Ammon's horn (tissue), 1 donor: Measurements from ENCODE around the gene SUSD1.
"Not testable (repeated sequence)": the region's sequence is repeated elsewhere in the genome, so short reads cannot be mapped to it uniquely, and the experiment has no call there.

Experiments
- DNase-seq: peaks from one replicate; pipeline ENCODE4 v3.0.0-alpha.2; 2016; ENCODE audit warnings: low spot score

Gene SUSD1

GRCh38 chr9:112094948-112095681 is 80.0 kb downstream of the SUSD1 start:
- no peak for DNase-seq

- no peak for DNase-seq
These were observed 80.9 kb downstream of the SUSD1 start for GRCh38 chr9:112094241-112094640.

DNA sequence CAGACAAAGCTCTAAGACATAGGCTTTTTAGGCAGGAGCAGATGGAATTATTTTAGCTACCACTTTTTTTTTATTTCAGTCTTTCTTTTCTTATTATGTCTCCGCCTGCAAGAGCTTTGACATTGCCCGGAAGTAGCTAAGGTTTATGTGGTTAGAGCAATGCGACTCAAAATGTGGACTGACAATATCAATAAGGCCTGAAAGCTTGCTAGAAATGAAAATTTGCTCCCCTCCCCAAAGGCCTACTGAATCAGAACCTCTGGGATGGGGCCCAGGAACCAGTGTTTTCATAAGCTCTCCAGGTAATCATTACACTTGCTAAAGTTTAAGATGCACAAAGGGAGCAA is 81.3 kb downstream of the SUSD1 start:
- no peak for DNase-seq

DNA sequence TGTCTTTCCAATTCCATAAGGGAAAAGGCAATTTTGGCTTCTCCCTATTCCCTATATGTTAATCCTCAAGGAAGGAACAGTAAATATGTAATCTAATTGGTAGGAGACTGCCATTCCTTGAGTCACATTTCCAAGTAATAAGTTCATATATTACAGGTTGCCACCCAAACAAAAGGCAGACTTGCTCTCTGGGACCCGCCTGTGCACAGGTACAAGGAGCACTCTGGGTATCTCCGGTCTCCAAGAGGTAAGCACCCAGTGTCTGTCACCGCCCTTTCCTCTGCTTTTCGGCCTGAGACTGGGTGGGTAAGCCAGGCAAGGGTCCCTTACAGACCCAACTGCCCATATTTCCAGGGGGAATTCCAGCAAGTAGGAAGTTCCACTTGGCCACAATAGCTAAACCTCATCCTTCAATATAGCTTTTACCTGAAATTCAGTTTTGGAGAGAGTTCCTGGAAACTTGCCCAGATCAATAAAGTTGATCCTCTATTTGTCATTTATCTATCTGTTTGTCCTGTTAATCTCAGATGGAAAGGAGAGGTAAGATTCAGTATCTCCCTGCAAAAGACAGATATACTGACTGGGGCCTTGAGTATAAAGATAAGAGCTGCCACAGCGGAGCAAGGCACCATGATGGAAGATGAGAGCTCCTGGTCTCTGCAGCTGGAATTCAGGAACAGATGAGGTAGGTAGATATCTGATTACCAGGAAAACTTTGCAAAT is 81.8 kb downstream of the SUSD1 start:
- no peak for DNase-seq

DNA sequence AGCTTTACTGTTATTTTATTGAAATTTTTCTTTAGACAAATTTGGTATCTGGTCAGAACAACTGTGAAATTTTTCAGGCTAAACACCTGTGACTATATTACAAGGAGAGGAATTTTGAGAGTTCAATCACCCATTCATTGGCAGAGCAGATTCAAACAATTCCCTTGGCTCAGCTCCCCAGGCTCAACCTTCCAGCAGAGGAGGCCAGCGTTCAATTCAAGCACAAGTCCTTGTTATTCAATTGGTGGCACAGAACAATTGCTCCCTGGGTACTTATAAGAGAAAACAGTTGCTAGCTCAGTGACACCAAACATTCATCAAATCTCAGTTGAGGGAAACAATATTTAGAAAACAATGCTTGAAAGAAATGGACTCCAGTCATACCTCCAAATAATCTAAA is 83.3 kb downstream of the SUSD1 start:
- DNase-seq, result peak; percentile 73

- DNase-seq, result no peak
These were observed 87.6 kb downstream of the SUSD1 start for GRCh38 chr9:112087506-112087905.

GRCh38 chr9:112086627-112087026 is 88.5 kb downstream of the SUSD1 start:
- no peak for DNase-seq

- DNase-seq, result no peak
These were observed 90.2 kb downstream of the SUSD1 start for GRCh38 chr9:112084907-112085306.

GRCh38 chr9:112084334-112084733 is 90.8 kb downstream of the SUSD1 start:
- DNase-seq, result no peak

GRCh38 chr9:112081918-112082729 is 93.0 kb downstream of the SUSD1 start:
- DNase-seq, result no peak

GRCh38 chr9:112080831-112081542 is 94.1 kb downstream of the SUSD1 start:
- DNase-seq, result no peak

DNA sequence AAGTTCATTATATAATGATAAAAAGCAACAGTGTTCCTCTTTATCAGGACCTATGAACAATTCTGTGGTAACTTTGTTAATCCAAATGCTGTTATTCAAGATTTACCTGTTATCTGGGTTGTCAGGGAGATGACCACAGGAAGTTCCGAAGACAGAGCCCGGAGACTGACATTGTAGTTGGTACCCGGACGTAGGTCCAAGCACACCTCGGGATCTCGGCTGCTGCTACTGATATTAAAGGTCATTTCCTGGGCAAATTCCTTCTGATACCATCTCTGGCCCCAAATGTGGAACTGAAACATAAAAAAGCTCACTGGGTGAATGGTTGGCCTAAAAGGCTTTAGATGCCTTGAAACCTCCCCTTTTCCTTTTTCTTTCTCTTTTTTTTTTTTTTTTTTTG is 96.7 kb downstream of the SUSD1 start:
- DNase-seq, result no peak

DNA sequence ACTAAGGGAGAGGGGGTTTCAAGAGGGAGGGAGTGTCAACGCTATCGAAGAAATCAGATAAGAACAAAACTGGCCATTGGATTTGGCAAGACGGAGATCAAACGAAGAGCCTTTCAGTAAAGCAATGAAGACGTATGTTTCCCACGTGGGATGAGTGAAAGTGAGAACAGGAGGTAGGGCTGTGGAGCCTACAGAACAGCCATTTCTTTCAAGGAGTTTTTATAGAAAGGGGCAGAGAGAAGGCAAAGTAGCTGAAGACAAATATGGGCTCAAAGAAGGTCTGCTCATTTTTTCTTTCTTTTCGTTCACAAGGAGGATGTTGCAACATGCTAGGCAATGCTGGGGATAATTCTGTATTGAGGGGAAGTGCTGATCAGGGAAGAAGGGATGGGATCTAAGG is 98.3 kb downstream of the SUSD1 start:
- no peak for DNase-seq

- DNase-seq, result no peak
These were observed 100.1 kb downstream of the SUSD1 start for GRCh38 chr9:112075009-112075378.

DNA sequence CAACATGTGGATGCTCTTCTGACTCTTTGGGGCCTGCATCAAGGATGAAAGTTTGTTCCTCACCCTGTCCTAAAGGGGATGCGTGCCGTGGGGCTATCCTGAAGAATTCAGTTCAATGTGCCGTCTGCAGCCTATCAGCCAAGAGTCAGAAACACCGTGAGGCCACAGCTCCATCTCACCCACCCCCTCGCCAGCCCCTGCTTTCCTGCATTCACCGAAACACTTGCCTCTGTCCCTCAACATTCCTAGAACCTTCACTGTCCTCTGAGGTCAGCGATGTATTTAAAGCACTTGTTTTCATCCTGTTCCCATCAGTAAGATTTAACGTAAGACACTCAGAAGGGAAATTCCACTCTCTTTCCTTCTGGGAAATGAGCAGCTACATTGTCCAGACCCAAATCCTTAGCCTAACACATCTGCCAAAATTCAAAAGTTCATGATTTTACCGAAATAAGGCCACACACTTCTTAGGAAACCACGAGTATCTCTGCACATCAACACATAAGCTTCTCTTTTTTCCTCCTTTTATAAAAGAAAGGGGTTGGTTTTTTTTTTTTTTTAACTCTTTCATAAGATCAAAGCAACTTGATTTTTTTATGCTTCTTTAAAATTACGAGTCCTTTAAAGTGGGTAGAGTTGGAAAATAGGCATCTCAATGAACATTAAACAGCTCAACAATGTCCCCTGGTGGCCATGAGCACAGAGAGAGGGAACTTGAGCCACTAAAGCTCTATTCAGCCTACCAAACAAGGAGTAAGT is 100.7 kb downstream of the SUSD1 start:
- DNase-seq, result peak; percentile 86

GRCh38 chr9:112073639-112074173 is 101.4 kb downstream of the SUSD1 start:
- DNase-seq, result not testable (repeated sequence)

DNA sequence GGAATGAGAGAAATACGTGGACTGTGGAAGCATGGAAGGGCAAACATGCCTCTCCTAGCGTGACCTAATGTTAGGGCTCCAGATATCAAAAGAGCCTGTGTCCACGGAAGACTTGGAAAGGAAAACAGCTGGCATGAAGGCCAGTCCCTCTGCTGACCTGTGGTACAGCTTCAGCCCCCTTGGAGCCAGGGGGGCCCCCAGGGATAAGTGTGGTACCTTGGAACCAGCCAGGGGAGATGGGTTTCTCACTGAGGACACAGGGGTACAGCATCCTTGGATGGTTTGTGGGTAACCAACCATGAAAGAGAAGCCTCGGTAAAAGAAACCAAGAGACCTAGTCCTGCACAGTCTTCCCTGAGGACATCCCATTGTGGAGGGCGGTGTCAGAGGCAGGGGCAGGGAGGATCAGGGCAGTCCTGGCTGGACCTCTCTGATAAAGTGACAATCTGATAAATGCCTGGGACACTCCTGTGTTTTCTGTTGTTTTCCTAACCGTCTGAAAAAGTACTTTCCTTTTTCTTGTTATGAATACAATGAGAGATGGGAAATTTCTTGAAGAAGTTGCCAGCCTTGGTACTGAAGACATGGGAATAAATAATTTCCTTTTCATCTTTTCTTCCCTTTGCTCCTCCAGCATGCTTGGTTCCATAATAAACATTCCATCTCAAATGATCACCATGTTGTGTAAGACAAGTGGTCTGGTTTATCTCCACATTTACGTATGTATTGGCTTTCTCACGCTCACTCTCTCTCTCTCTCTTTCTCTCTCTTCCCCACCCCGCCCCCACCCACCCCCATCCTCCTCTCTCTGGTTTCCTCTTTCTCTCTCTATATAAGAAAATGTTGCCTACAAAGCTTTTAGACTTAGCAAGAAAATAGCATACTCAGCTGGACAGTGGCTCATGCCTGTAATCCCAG is 102.1 kb downstream of the SUSD1 start:
- no peak for DNase-seq

DNA sequence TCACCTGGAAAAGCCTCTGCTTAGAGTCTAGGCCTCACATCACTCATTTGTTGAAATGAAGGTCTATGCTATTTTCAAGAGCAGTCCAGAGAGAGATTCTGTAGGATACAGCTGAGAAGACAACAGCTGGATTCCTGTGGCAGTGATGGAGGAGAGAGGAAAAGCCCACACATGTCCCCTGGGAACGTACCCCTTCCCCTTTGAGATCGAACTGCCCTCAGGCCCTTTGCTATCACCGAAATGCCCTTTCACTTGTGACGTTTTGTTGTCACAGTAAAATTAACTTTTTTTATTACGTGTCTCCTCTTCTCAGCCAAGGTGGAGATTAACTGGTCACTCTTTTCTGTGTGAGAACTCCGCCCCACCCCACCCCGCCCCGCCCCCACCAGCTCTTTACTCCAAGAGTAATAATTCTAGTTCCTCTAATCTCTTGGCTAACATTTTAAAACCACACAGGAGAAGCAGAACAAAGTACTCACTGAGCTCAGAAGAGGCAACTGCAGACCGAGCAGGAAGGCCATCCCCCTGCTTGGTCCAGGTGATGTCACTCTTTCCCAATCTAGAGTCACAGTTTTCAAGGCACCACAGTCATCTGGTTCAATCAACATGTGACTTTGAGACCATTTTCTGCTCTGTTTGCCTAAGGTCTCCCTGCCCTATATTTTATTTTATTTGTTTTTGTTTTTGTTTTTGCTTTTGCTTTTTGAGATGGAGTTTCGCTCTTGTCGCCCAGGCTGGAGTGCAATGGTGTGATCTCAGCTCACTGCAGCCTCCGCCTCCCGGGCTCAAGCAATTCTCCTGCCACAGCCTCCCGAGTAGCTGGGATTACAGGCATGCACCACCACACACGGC is 105.6 kb downstream of the SUSD1 start:
- DNase-seq, result peak; percentile 31
